Smooth muscle cell of trachea (primary cell): Measurements from ENCODE around the gene COBLL1. TPM values are rescaled to one million over a fixed set of nuclear protein-coding genes. Genes with fewer than 3 reads are reported as not detected.

Experiments
- total RNA-seq: library from RNA; depleted of rRNA; stranded (reverse); fragments of >200 nt; gene quantifications from 2 replicates; pipeline ENCODE4 v1.2.1, GENCODE V29; 2014

COBLL1 gene, protein sequence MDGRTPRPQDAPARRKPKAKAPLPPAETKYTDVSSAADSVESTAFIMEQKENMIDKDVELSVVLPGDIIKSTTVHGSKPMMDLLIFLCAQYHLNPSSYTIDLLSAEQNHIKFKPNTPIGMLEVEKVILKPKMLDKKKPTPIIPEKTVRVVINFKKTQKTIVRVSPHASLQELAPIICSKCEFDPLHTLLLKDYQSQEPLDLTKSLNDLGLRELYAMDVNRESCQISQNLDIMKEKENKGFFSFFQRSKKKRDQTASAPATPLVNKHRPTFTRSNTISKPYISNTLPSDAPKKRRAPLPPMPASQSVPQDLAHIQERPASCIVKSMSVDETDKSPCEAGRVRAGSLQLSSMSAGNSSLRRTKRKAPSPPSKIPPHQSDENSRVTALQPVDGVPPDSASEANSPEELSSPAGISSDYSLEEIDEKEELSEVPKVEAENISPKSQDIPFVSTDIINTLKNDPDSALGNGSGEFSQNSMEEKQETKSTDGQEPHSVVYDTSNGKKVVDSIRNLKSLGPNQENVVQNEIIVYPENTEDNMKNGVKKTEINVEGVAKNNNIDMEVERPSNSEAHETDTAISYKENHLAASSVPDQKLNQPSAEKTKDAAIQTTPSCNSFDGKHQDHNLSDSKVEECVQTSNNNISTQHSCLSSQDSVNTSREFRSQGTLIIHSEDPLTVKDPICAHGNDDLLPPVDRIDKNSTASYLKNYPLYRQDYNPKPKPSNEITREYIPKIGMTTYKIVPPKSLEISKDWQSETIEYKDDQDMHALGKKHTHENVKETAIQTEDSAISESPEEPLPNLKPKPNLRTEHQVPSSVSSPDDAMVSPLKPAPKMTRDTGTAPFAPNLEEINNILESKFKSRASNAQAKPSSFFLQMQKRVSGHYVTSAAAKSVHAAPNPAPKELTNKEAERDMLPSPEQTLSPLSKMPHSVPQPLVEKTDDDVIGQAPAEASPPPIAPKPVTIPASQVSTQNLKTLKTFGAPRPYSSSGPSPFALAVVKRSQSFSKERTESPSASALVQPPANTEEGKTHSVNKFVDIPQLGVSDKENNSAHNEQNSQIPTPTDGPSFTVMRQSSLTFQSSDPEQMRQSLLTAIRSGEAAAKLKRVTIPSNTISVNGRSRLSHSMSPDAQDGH
- 5.8 and 6.5 TPM in 2 replicates for total RNA-seq

GRCh38 chr2:164841719-164842623, at the start of gene COBLL1:
Gene COBLL1, minus strand, starts transcription at chr2:164841823. Its CDS starts 627 bp downstream, at chr2:164841196.

Other genes starting within 250 kb of the COBLL1 start
- 0.29 and 0.83 TPM in 2 replicates for gene GRB14, start 220.3 kb downstream of the COBLL1 start, total RNA-seq
- 0.29 and 0.99 TPM in 2 replicates for gene SLC38A11, start 113.7 kb upstream of the COBLL1 start, total RNA-seq